Tibial artery (tissue), 4 donors: Measurements from ENCODE around the gene RND2.

Experiments used
- DNase-seq, 2 donors: peaks; one replicate each; pipeline ENCODE4 v3.0.0-alpha.2; 2019
- H3K27ac ChIP-seq, 2 donors: fragments of 200-600 bp; sonication (generic) in 1 of 2; 1 replicate in 1 of 2; 2 replicates in 1 of 2; pipeline ENCODE4 v1.5.1; 2018 to 2019; ENCODE audit warnings: mild to moderate bottlenecking in 1 of 2
- H3K27me3 ChIP-seq, 2 donors: fragments of 200-600 bp; sonication (generic) in 1 of 2; one replicate each; pipeline versions ENCODE4 v1.5.1 to v1.6.0; 2016 to 2019
- H3K36me3 ChIP-seq, 3 donors: fragments of 200-600 bp; sonication (generic) in 2 of 3; one replicate each; pipeline ENCODE4 v1.5.1; 2016 to 2019; ENCODE audit warnings: mild to moderate bottlenecking in 2 of 3
- H3K4me1 ChIP-seq, 4 donors: fragments of 200-600 bp; sonication (generic) in 2 of 4; 1 replicate in 3 of 4; 2 replicates in 1 of 4; pipeline ENCODE4 v1.5.1; 2016 to 2019
- H3K4me3 ChIP-seq, 2 donors: fragments of 200-600 bp; sonication (generic) in 1 of 2; 1 replicate in 1 of 2; 2 replicates in 1 of 2; pipeline ENCODE4 v1.5.1; 2018 to 2019; ENCODE audit warnings: mild to moderate bottlenecking in 2 of 2
- H3K9me3 ChIP-seq, 3 donors: fragments of 200-600 bp; sonication (generic) in 1 of 3; one replicate each; pipeline ENCODE4 v1.5.1; 2016 to 2019
- CTCF ChIP-seq, 2 experiments: fragments of 200-600 bp in 1 of 2; fragments of 450-650 bp in 1 of 2; IDR thresholded peaks; one replicate each; pipeline ENCODE4 v1.5.1; 2017 to 2019; ENCODE audit warnings: antibody characterized with exemption in 2 of 2, mild to moderate bottlenecking in 1 of 2, moderate library complexity in 1 of 2
- intact Hi-C: fragments of 100-400 bp; cut with DNase I; formaldehyde crosslinking; loops from one replicate; pipeline ENCODE4 v1.15.0; 2023; ENCODE audit warnings: low total_unique reads

RND2 gene

GRCh38 chr17:43070257-43070656 lies 45.2 kb downstream of the RND2 start:
- intact Hi-C loops: no loop called here
- Histone ChIP-seq H3K9me3 (no peaks in the 10 kb centered on the region), H3K4me3 (no peak overlapping the region), H3K36me3 (no peaks in the 10 kb centered on the region), H3K27ac (no peak overlapping the region), H3K4me1 (no peaks in the 10 kb centered on the region), H3K27me3 (no peaks in the 10 kb centered on the region)
- no peak for DNase-seq
- TF ChIP-seq CTCF (IDR thresholded peaks at IDR 0.05): no peak

- Histone ChIP-seq H3K36me3 (no peaks in the 10 kb centered on the region), H3K27ac (no peak overlapping the region), H3K4me3 (no peak overlapping the region), H3K4me1 (no peaks in the 10 kb centered on the region), H3K27me3 (no peaks in the 10 kb centered on the region), H3K9me3 (no peaks in the 10 kb centered on the region)
- intact Hi-C loops: no loop called here
- DNase-seq: no peak
- TF ChIP-seq CTCF (IDR thresholded peaks at IDR 0.05): no peak
Observed at GRCh38 chr17:43070872-43071271, 45.8 kb downstream of the RND2 start.

- H3K4me1 ChIP-seq: no peaks in the 10 kb centered on the region
- H3K36me3 ChIP-seq: no peaks in the 10 kb centered on the region
- no peak for DNase-seq
- intact Hi-C loops: no loop called here
- no peak overlapping the region for H3K27ac ChIP-seq
- H3K9me3 ChIP-seq: no peaks in the 10 kb centered on the region
- no peaks in the 10 kb centered on the region for H3K27me3 ChIP-seq
- TF ChIP-seq CTCF (IDR thresholded peaks at IDR 0.05): no peak
- no peak overlapping the region for H3K4me3 ChIP-seq
Observed at GRCh38 chr17:43074869-43075268, 49.8 kb downstream of the RND2 start.

- no peaks in the 10 kb centered on the region for H3K9me3 ChIP-seq
- no peak overlapping the region for H3K27ac ChIP-seq
- H3K4me1 ChIP-seq: peaks cover 0 to 11% (median 5%) of the 10 kb centered on the region in 4 donors
- no peak for TF ChIP-seq CTCF (IDR thresholded peaks at IDR 0.05)
- no peak for DNase-seq
- no peak overlapping the region for H3K4me3 ChIP-seq
- no peaks in the 10 kb centered on the region for H3K36me3 ChIP-seq
- intact Hi-C loops: no loop called here
- no peaks in the 10 kb centered on the region for H3K27me3 ChIP-seq
Observed at GRCh38 chr17:43079641-43080302, 54.7 kb downstream of the RND2 start.
